B cell (primary cell): Measurements from ENCODE around the gene ANGPTL5. TPM values are rescaled to one million over a fixed set of nuclear protein-coding genes. Genes with fewer than 3 reads are reported as not detected.

Experiments used
- ATAC-seq: fragments of 200-7000 bp; cut with Tn5 transposase; one replicate; pipeline ENCODE4 v1.10.0; 2021; ENCODE audit warnings: low read depth, mild to moderate bottlenecking, moderate number of reproducible peaks, moderate library complexity
- CTCF ChIA-PET: fragments of 350-600 bp; sonication (Branson Sonifier 250); formaldehyde crosslinking; loops from one replicate; lab custom pipeline; 2021; ENCODE audit warnings: antibody characterized with exemption, inconsistent platforms; lab: Charles Lee
- POLR2A ChIA-PET: fragments of 350-600 bp; sonication (Branson Sonifier 250); formaldehyde crosslinking; loops from one replicate; lab custom pipeline; 2021; ENCODE audit warnings: antibody characterized with exemption; lab: Charles Lee
- DNase-seq: peaks from one replicate; pipeline ENCODE4 v3.0.0; 2013
- H2AFZ ChIP-seq: 2 replicates; pipeline ENCODE4 v1.6.1; 2012; ENCODE audit warnings: mild to moderate bottlenecking, low read depth, low read length; ENCODE audit not compliant: insufficient read depth, poor library complexity, severe bottlenecking
- H3K27ac ChIP-seq, 2 donors: 1 replicate in 1 of 2; 2 replicates in 1 of 2; pipeline ENCODE4 v1.5.1; 2012 to 2013; ENCODE audit warnings: low read length in 2 of 2, mild to moderate bottlenecking in 2 of 2, moderate library complexity in 1 of 2
- H3K27me3 ChIP-seq, 4 experiments: fragments of 200-600 bp in 1 of 4; sonication (generic) in 1 of 4; replicated peaks in 1 of 4; 1 replicate in 2 of 4; 2 replicates in 2 of 4; pipeline versions ENCODE4 v1.6.1 to v1.7.0; 2013 to 2016; ENCODE audit warnings: low read length in 3 of 4, mild to moderate bottlenecking in 2 of 4, mixed read lengths in 1 of 4, moderate library complexity in 1 of 4; ENCODE audit not compliant: insufficient read depth in 4 of 4, control insufficient read depth in 3 of 4; ENCODE audit errors: control extremely low read depth in 1 of 4
- H3K36me3 ChIP-seq, 2 experiments: replicated peaks in 1 of 2; 1 replicate in 1 of 2; 2 replicates in 1 of 2; pipeline versions ENCODE4 v1.6.1 to v1.7.1; 2013; ENCODE audit warnings: low read length in 1 of 2; ENCODE audit not compliant: insufficient read depth in 2 of 2, control insufficient read depth in 1 of 2; ENCODE audit errors: control extremely low read depth in 1 of 2, extremely low read depth in 1 of 2
- H3K4me1 ChIP-seq, 2 donors: fragments of 200-600 bp in 1 of 2; sonication (generic) in 1 of 2; 1 replicate in 1 of 2; 2 replicates in 1 of 2; pipeline versions ENCODE4 v1.5.1 to v1.6.1; 2013 to 2017; ENCODE audit warnings: low read length in 2 of 2; ENCODE audit not compliant: control insufficient read depth in 2 of 2, insufficient read depth in 2 of 2
- H3K4me2 ChIP-seq: replicated peaks from 2 replicates; pipeline ENCODE3; 2012; ENCODE audit warnings: mild to moderate bottlenecking, low read depth, low read length; ENCODE audit not compliant: poor library complexity, severe bottlenecking
- H3K4me3 ChIP-seq, 5 experiments: fragments of 200-600 bp in 1 of 5; sonication (generic) in 1 of 5; 1 replicate in 3 of 5; 2 replicates in 2 of 5; pipeline versions ENCODE4 v1.5.1 to v1.7.0; 2011 to 2016; ENCODE audit warnings: low read length in 4 of 5, mild to moderate bottlenecking in 4 of 5, low read depth in 2 of 5, control low read depth in 1 of 5, moderate library complexity in 1 of 5; ENCODE audit not compliant: insufficient read depth in 1 of 5; ENCODE audit errors: control extremely low read depth in 1 of 5, extremely low read depth in 1 of 5
- H3K79me2 ChIP-seq: fragments of 200-600 bp; sonication (generic); one replicate; pipeline ENCODE4 v1.6.0; 2016; ENCODE audit warnings: low read length; ENCODE audit not compliant: control insufficient read depth, insufficient read depth
- H3K9ac ChIP-seq: fragments of 200-600 bp; sonication (generic); 2 replicates; pipeline ENCODE4 v1.6.1; 2017; ENCODE audit warnings: mild to moderate bottlenecking, low read length, moderate library complexity
- H3K9me3 ChIP-seq, 3 donors: one replicate each; pipeline versions ENCODE4 v1.6.1 to v1.7.1; 2013; ENCODE audit warnings: low read length in 2 of 3; ENCODE audit not compliant: control insufficient read depth in 2 of 3, insufficient read depth in 1 of 3; ENCODE audit errors: control extremely low read depth in 1 of 3
- H4K20me1 ChIP-seq: 2 replicates; pipeline ENCODE4 v1.6.0; 2012; ENCODE audit warnings: mild to moderate bottlenecking, low read length; ENCODE audit not compliant: insufficient read depth, control insufficient read depth, poor library complexity, severe bottlenecking
- H3K27ac Mint-ChIP-seq: one replicate; pipeline ENCODE4 v1.8.0; 2021; ENCODE audit warnings: mixed read lengths
- H3K27me3 Mint-ChIP-seq: one replicate; pipeline ENCODE4 v1.8.0; 2021; ENCODE audit warnings: mixed read lengths
- H3K4me1 Mint-ChIP-seq: one replicate; pipeline ENCODE4 v1.8.0; 2021; ENCODE audit warnings: mixed read lengths
- H3K4me3 Mint-ChIP-seq: one replicate; pipeline ENCODE4 v1.8.0; 2021; ENCODE audit warnings: mixed read lengths
- H3K9me3 Mint-ChIP-seq: one replicate; pipeline ENCODE4 v1.8.0; 2022; ENCODE audit warnings: mixed read lengths; ENCODE audit not compliant: insufficient read depth
- EZH2 ChIP-seq: IDR thresholded peaks from 2 replicates; pipeline ENCODE4 v1.6.1; 2012; ENCODE audit warnings: borderline replicate concordance, low read depth, mild to moderate bottlenecking, moderate library complexity, low read length; ENCODE audit not compliant: insufficient read depth, poor library complexity, severe bottlenecking
- WGBS: methylation state at CpG from one replicate; pipeline ENCODE4 v1.1.5; 2013; ENCODE audit warnings: missing lambda C conversion rate; ENCODE audit not compliant: insufficient coverage; 5-methylcytosine and 5-hydroxymethylcytosine counted together
- intact Hi-C: fragments of 100-400 bp; cut with micrococcal nuclease; formaldehyde crosslinking; loops from one replicate; pipeline ENCODE4 v1.10.0; 2022
- polyA plus RNA-seq: library from polyadenylated mRNA; depleted of rRNA; stranded (reverse); fragments of >200 nt; gene quantifications from 2 replicates; pipeline ENCODE4 v1.2.3, GENCODE V29; 2012
- total RNA-seq, 2 donors: library from RNA; stranded (reverse); fragments of 120-200 nt in 1 of 2; gene quantifications; 1 replicate in 1 of 2; 2 replicates in 1 of 2; pipeline versions ENCODE4 v1.2.3 to v1.2.4, GENCODE V29; 2013 to 2022
- TF ChIP-seq, protein P1 (sequence below): fragments of 200-600 bp; IDR thresholded peaks from one replicate; pipeline ENCODE4 v1.8.0; 2022; ENCODE audit warnings: antibody characterized with exemption, mild to moderate bottlenecking

Gene ANGPTL5
- total and polyA plus RNA-seq, 2 donors (not counting 1 experiment from before 2014, with no cell fraction given) = not detected

DNA sequence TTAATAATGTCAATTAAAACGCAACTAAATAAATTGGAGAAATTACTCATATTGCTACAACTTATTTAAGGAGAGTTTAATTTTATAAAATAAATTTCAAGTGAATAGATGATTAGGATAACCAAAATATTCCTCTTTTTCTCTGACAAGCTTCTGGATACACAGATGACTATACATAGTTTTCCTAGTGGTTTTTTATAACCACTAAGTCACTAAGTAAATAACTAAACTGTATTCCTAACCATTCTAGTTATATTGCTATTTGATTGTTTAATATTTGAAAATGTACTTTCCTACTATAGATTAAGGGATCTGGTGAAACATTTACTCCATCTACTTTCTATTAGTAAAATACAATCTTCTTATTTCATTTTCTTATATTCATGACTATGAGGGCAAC lies 4.7 kb upstream of the ANGPTL5 start:
- H3K27ac Mint-ChIP-seq = no peak overlapping the region
- Histone ChIP-seq H3K4me1 (peaks cover 4 to 5% of the 10 kb centered on the region in 2 donors), H3K4me2 (no peak overlapping the region), H3K9me3 (no peaks in the 10 kb centered on the region), H4K20me1 (no peaks in the 10 kb centered on the region), H3K79me2 (no peaks in the 10 kb centered on the region), H3K4me3 (no peak overlapping the region), H3K27ac (no peak overlapping the region), H3K9ac (no peak overlapping the region), H3K27me3 (no peaks in the 10 kb centered on the region), H2AFZ (no peak overlapping the region), H3K36me3 (no peaks in the 10 kb centered on the region)
- H3K4me1 Mint-ChIP-seq = peaks cover 6% of the 10 kb centered on the region
- POLR2A ChIA-PET = no interaction called here
- DNase-seq = no peak
- intact Hi-C loops = no loop called here
- no peak for TF ChIP-seq EZH2
- TF ChIP-seq, protein P1, sequence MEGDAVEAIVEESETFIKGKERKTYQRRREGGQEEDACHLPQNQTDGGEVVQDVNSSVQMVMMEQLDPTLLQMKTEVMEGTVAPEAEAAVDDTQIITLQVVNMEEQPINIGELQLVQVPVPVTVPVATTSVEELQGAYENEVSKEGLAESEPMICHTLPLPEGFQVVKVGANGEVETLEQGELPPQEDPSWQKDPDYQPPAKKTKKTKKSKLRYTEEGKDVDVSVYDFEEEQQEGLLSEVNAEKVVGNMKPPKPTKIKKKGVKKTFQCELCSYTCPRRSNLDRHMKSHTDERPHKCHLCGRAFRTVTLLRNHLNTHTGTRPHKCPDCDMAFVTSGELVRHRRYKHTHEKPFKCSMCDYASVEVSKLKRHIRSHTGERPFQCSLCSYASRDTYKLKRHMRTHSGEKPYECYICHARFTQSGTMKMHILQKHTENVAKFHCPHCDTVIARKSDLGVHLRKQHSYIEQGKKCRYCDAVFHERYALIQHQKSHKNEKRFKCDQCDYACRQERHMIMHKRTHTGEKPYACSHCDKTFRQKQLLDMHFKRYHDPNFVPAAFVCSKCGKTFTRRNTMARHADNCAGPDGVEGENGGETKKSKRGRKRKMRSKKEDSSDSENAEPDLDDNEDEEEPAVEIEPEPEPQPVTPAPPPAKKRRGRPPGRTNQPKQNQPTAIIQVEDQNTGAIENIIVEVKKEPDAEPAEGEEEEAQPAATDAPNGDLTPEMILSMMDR = no peak
- no peak for ATAC-seq
- no peak overlapping the region for H3K4me3 Mint-ChIP-seq
- H3K27me3 Mint-ChIP-seq = no peaks in the 10 kb centered on the region
- H3K9me3 Mint-ChIP-seq = no peaks in the 10 kb centered on the region
- CTCF ChIA-PET = no interaction called here
- WGBS = no CpG with 5 or more reads among the region's 1 CpG

DNA sequence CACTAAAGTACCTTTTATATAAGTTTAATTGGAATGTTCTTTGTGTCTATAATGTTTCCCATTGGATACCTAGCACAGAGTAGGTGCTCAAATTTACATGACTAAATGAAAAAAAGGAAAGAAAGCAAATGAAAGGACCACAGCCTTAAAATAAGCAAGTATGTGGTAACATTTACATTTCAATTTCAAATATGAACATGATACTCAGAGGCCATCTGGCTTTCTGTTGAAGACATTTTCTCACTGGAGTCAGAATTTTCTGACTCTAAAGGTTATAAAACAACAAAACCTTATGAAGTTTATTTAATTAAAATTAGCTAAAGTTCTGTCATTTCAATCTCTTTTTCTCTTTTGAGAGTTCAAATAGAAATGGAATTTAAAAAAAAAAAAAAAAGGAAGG lies 904 bp upstream of the ANGPTL5 start:
- Histone ChIP-seq H3K9ac (no peak overlapping the region), H3K4me1 (peaks cover 18 to 21% of the 10 kb centered on the region in 2 donors), H3K36me3 (no peaks in the 10 kb centered on the region), H4K20me1 (no peaks in the 10 kb centered on the region), H3K27me3 (no peaks in the 10 kb centered on the region), H3K4me2 (no peak overlapping the region), H2AFZ (no peak overlapping the region), H3K27ac (no peak overlapping the region), H3K4me3 (no peak overlapping the region), H3K79me2 (no peaks in the 10 kb centered on the region), H3K9me3 (no peaks in the 10 kb centered on the region)
- ChIA-PET CTCF (no interaction called here), POLR2A (no interaction called here)
- H3K4me3 Mint-ChIP-seq = no peak overlapping the region
- intact Hi-C loops = loop anchor here (5.0 to 10.0 kb wide), 2 partner anchors 538 to 1235 kb away; partner anchors contain the start of gene TMEM123
- no peak overlapping the region for H3K27ac Mint-ChIP-seq
- H3K9me3 Mint-ChIP-seq = no peaks in the 10 kb centered on the region
- DNase-seq = no peak
- no peaks in the 10 kb centered on the region for H3K27me3 Mint-ChIP-seq
- H3K4me1 Mint-ChIP-seq = peaks cover 23% of the 10 kb centered on the region
- TF ChIP-seq EZH2 = no peak
- TF ChIP-seq, protein P1 = no peak
- ATAC-seq = no peak
